Activated CD8-positive, alpha-beta T cell treated with anti-CD3 and anti-CD28 coated beads, Interleukin-2, amount 10 ng/mL, durations not matched to agents 7 days and 5 days (primary cell): ENCODE results near the gene CCP110. TPM values are rescaled to one million over a fixed set of nuclear protein-coding genes. Genes with fewer than 3 reads are reported as not detected.
A peak's percentile ranks its signal among the peaks of the same experiment; 100 is the strongest.

Experiments used
- ATAC-seq: fragments of 150-1000 bp; cut with Tn5 transposase; one replicate; pipeline ENCODE4 v1.10.0; 2021; ENCODE audit warnings: moderate library complexity
- CTCF ChIA-PET: fragments of 350-600 bp; sonication (Branson Sonifier 250); formaldehyde crosslinking; loops from one replicate; lab custom pipeline; 2021; ENCODE audit warnings: antibody characterized with exemption; lab: Charles Lee
- POLR2A ChIA-PET: fragments of 350-600 bp; sonication (Branson Sonifier 250); formaldehyde crosslinking; loops from one replicate; lab custom pipeline; 2021; ENCODE audit warnings: antibody characterized with exemption; lab: Charles Lee
- DNase-seq: peaks from one replicate; pipeline ENCODE4 v3.0.0-alpha.2; 2020
- H3K27ac Mint-ChIP-seq: one replicate; pipeline ENCODE4 v1.8.0; 2021; ENCODE audit warnings: mild to moderate bottlenecking, mixed read lengths
- H3K27me3 Mint-ChIP-seq: one replicate; pipeline ENCODE4 v1.8.0; 2021; ENCODE audit warnings: low read depth, mixed read lengths
- H3K36me3 Mint-ChIP-seq: one replicate; pipeline ENCODE4 v1.8.0; 2021; ENCODE audit warnings: low read depth, mixed read lengths
- H3K4me1 Mint-ChIP-seq: one replicate; pipeline ENCODE4 v1.8.0; 2021; ENCODE audit warnings: low read depth, mixed read lengths
- H3K4me3 Mint-ChIP-seq: one replicate; pipeline ENCODE4 v1.8.0; 2021; ENCODE audit warnings: mild to moderate bottlenecking, mixed read lengths
- H3K9me3 Mint-ChIP-seq: one replicate; pipeline ENCODE4 v1.8.0; 2022; ENCODE audit warnings: mixed read lengths; ENCODE audit not compliant: insufficient read depth
- total RNA-seq, 2 experiments: library from RNA; stranded (reverse); gene quantifications; one replicate each; pipeline ENCODE4 v1.2.3, GENCODE V29; 2021

The CCP110 gene
- 10 to 100 TPM; 33.7 to 36.7 TPM for total RNA-seq

- peak within 1 kb of the TSS; percentile 95 for H3K27ac Mint-ChIP-seq
- peak within 1 kb of the TSS; percentile 95 for H3K4me3 Mint-ChIP-seq
- POLR2A ChIA-PET, result interaction anchor here (0.8 to 2.2 kb wide), 7 partner anchors 10 to 722 kb away, joined by 3 to 34 read pairs (median 4); partner anchors contain the start of genes ARL6IP1, COQ7 and VPS35L
- H3K9me3 Mint-ChIP-seq, result no peaks in the 10 kb centered on the region
- H3K27me3 Mint-ChIP-seq, result no peaks in the 10 kb centered on the region
- ATAC-seq (peak; percentile 83), DNase-seq (peak; percentile 98)
- H3K4me1 Mint-ChIP-seq, result peaks cover 41% of the 10 kb centered on the region
- H3K36me3 Mint-ChIP-seq, result peaks cover 26% of the 10 kb centered on the region
- CTCF ChIA-PET, result interaction anchor here (0.7 to 4.3 kb wide), 6 partner anchors 15 to 456 kb away, joined by 3 to 43 read pairs (median 7); partner anchors contain the start of genes COQ7 and VPS35L
These were observed at the start of gene CCP110 for GRCh38 chr16:19523559-19524355. CCP110 (plus strand) TSS chr16:19523942; CDS start chr16:19527882, 3,940 bp downstream.

GRCh38 chr16:19474617-19475016 lies 49.1 kb upstream of the CCP110 start:
- Mint-ChIP-seq H3K4me1 (no peaks in the 10 kb centered on the region), H3K27me3 (peaks cover 6% of the 10 kb centered on the region)
- CTCF ChIA-PET, result no interaction called here

GRCh38 chr16:19478505-19478904 lies 45.2 kb upstream of the CCP110 start:
- H3K4me1 Mint-ChIP-seq, result no peaks in the 10 kb centered on the region
- H3K27ac Mint-ChIP-seq, result no peak overlapping the region
- POLR2A ChIA-PET, result no interaction called here
- no peaks in the 10 kb centered on the region for H3K36me3 Mint-ChIP-seq
- CTCF ChIA-PET, result interaction anchor here (0.6 kb wide), 1 partner anchor 24 kb away, joined by 3 read pairs; no protein-coding TSS in a partner anchor
- H3K9me3 Mint-ChIP-seq, result no peaks in the 10 kb centered on the region
- DNase-seq (no peak), ATAC-seq (no peak)
- H3K27me3 Mint-ChIP-seq, result peaks cover 8% of the 10 kb centered on the region
- no peak overlapping the region for H3K4me3 Mint-ChIP-seq

More at GRCh38 chr16:19474617-19475016, 49.1 kb upstream of the CCP110 start:
- no peak overlapping the region for H3K27ac Mint-ChIP-seq
- no peaks in the 10 kb centered on the region for H3K36me3 Mint-ChIP-seq
- H3K9me3 Mint-ChIP-seq, result no peaks in the 10 kb centered on the region
- POLR2A ChIA-PET, result no interaction called here
- DNase-seq (no peak), ATAC-seq (no peak)
- no peak overlapping the region for H3K4me3 Mint-ChIP-seq

- ChIA-PET POLR2A (no interaction called here), CTCF (interaction anchor here (0.6 kb wide), 1 partner anchor 23 kb away, joined by 3 read pairs; no protein-coding TSS in a partner anchor)
- DNase-seq, result no peak
- H3K9me3 Mint-ChIP-seq, result no peaks in the 10 kb centered on the region
- H3K4me1 Mint-ChIP-seq, result no peaks in the 10 kb centered on the region
- no peak overlapping the region for H3K27ac Mint-ChIP-seq
- no peaks in the 10 kb centered on the region for H3K36me3 Mint-ChIP-seq
- ATAC-seq, result no peak
- H3K4me3 Mint-ChIP-seq, result no peak overlapping the region
- peaks cover 8% of the 10 kb centered on the region for H3K27me3 Mint-ChIP-seq
These were observed 44.4 kb upstream of the CCP110 start for GRCh38 chr16:19479302-19479721.

- ATAC-seq, result no peak
- no peaks in the 10 kb centered on the region for H3K4me1 Mint-ChIP-seq
- H3K36me3 Mint-ChIP-seq, result no peaks in the 10 kb centered on the region
- POLR2A ChIA-PET, result no interaction called here
- H3K9me3 Mint-ChIP-seq, result no peaks in the 10 kb centered on the region
- no peak for DNase-seq
- peaks cover 8% of the 10 kb centered on the region for H3K27me3 Mint-ChIP-seq
- H3K4me3 Mint-ChIP-seq, result no peak overlapping the region
- no peak overlapping the region for H3K27ac Mint-ChIP-seq
- CTCF ChIA-PET, result interaction anchor here (0.9 kb wide), 1 partner anchor 22 kb away, joined by 5 read pairs; no protein-coding TSS in a partner anchor
These were observed 42.4 kb upstream of the CCP110 start for GRCh38 chr16:19481296-19481695.

- ChIA-PET CTCF (interaction anchor here (0.9 kb wide), 1 partner anchor 21 kb away, joined by 5 read pairs; no protein-coding TSS in a partner anchor), POLR2A (no interaction called here)
- ATAC-seq (no peak), DNase-seq (no peak)
- Mint-ChIP-seq H3K36me3 (no peaks in the 10 kb centered on the region), H3K27me3 (peaks cover 8% of the 10 kb centered on the region), H3K27ac (no peak overlapping the region), H3K9me3 (no peaks in the 10 kb centered on the region), H3K4me3 (no peak overlapping the region), H3K4me1 (no peaks in the 10 kb centered on the region)
These were observed 42.0 kb upstream of the CCP110 start for GRCh38 chr16:19481769-19482168.

GRCh38 chr16:19482291-19482690 lies 41.5 kb upstream of the CCP110 start:
- POLR2A ChIA-PET, result no interaction called here
- Mint-ChIP-seq H3K4me3 (no peak overlapping the region), H3K4me1 (no peaks in the 10 kb centered on the region), H3K9me3 (no peaks in the 10 kb centered on the region), H3K27me3 (peaks cover 8% of the 10 kb centered on the region), H3K36me3 (no peaks in the 10 kb centered on the region), H3K27ac (no peak overlapping the region)
- DNase-seq, result no peak
- CTCF ChIA-PET, result no interaction called here
- ATAC-seq, result no peak

- POLR2A ChIA-PET, result no interaction called here
- Mint-ChIP-seq H3K4me1 (no peaks in the 10 kb centered on the region), H3K36me3 (no peaks in the 10 kb centered on the region), H3K9me3 (no peaks in the 10 kb centered on the region), H3K27ac (no peak overlapping the region), H3K27me3 (peaks cover 5% of the 10 kb centered on the region), H3K4me3 (no peak overlapping the region)
- no peak for ATAC-seq
- CTCF ChIA-PET, result no interaction called here
- DNase-seq, result no peak
These were observed 39.6 kb upstream of the CCP110 start for GRCh38 chr16:19484096-19484495.

GRCh38 chr16:19485611-19486010 lies 38.1 kb upstream of the CCP110 start:
- no peak for ATAC-seq
- Mint-ChIP-seq H3K9me3 (no peaks in the 10 kb centered on the region), H3K4me3 (no peak overlapping the region), H3K27me3 (peaks cover 5% of the 10 kb centered on the region), H3K4me1 (no peaks in the 10 kb centered on the region), H3K36me3 (no peaks in the 10 kb centered on the region), H3K27ac (no peak overlapping the region)
- DNase-seq, result no peak
- CTCF ChIA-PET, result no interaction called here
- POLR2A ChIA-PET, result no interaction called here

- Mint-ChIP-seq H3K27me3 (peaks cover 4% of the 10 kb centered on the region), H3K4me3 (no peak overlapping the region), H3K4me1 (no peaks in the 10 kb centered on the region), H3K36me3 (no peaks in the 10 kb centered on the region), H3K27ac (no peak overlapping the region), H3K9me3 (no peaks in the 10 kb centered on the region)
- no peak for DNase-seq
- POLR2A ChIA-PET, result no interaction called here
- CTCF ChIA-PET, result no interaction called here
- no peak for ATAC-seq
These were observed 37.7 kb upstream of the CCP110 start for GRCh38 chr16:19486051-19486450.

GRCh38 chr16:19486750-19487325 lies 36.9 kb upstream of the CCP110 start:
- Mint-ChIP-seq H3K4me3 (no peak overlapping the region), H3K27ac (no peak overlapping the region), H3K27me3 (peaks cover 2% of the 10 kb centered on the region), H3K4me1 (no peaks in the 10 kb centered on the region), H3K9me3 (no peaks in the 10 kb centered on the region), H3K36me3 (no peaks in the 10 kb centered on the region)
- POLR2A ChIA-PET, result no interaction called here
- DNase-seq, result no peak
- CTCF ChIA-PET, result no interaction called here
- no peak for ATAC-seq

GRCh38 chr16:19488213-19488640 lies 35.5 kb upstream of the CCP110 start:
- ChIA-PET POLR2A (no interaction called here), CTCF (no interaction called here)
- H3K4me1 Mint-ChIP-seq, result peaks cover 1% of the 10 kb centered on the region
- H3K36me3 Mint-ChIP-seq, result no peaks in the 10 kb centered on the region
- H3K9me3 Mint-ChIP-seq, result no peaks in the 10 kb centered on the region
- ATAC-seq, result no peak
- no peak overlapping the region for H3K27ac Mint-ChIP-seq
- DNase-seq, result no peak
- no peak overlapping the region for H3K4me3 Mint-ChIP-seq
- peaks cover under 1% of the 10 kb centered on the region for H3K27me3 Mint-ChIP-seq
